ENCODE results near the gene SLC2A8. TPM values are rescaled to one million over a fixed set of nuclear protein-coding genes. Genes with fewer than 3 reads are reported as not detected.

The SLC2A8 gene
- total RNA-seq, 1 experiment from 2014 or later, result 16.8 TPM

DNA sequence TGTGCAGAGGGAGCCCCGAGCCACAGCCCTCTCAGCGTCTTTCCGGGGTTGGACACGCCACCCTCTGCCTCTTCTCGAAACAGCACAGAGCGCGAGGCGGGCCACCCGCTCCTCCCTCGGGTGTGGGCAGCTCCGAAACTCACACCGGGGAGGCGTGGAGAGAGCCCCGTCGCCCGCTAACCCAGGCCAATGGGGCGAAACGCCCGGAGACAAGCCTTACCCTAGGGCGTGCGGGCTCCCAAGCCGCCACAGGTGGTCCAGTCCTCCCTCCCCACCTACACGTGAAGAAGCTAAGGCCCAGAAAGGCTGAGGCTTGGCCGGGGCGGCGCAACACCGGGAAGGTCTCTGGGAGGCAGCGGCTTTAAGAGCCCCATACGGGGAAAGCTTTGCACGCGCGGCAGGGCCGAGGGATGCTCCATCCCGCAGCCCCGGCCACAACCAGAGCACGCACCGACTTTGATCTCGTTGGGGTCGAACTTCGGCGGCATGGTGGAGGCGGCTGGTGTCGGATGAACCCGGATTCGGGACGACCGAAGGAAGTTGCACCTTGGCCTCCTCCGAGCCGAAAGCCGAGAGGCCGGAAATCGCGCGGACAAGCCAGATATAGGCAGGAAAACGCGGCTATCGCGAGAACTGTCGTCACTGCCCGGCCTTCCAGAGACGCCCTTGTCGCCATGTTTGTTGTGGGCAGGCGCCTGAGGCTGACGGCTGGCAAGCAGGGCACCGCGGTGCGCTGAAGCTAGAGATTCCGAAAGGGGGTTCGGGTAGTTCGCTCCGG is 54.0 kb downstream of the SLC2A8 start, which contains the start of the genes LRSAM1 and RPL12:
LRSAM1 (plus strand) TSS at position 681 of the 778 bp plus-strand sequence. CDS start 3,018 bp downstream, outside the sequence.
RPL12 (minus strand) TSS at position 577 of the 778 bp plus-strand sequence; CDS start at position 488, 89 bp downstream.
- peak within 1 kb of the TSS; percentile 13 for H2AFZ ChIP-seq (ENCODE audit: low read depth, low read length, poor library complexity, severe bottlenecking)
- CTCF ChIA-PET, result no interaction called here
- TF ChIP-seq ELF1 (IDR thresholded peaks at IDR 0.05; ENCODE audit: borderline replicate concordance, low read depth), result no peak
- TF ChIP-seq POLR2AphosphoS5 (IDR thresholded peaks at IDR 0.05; ENCODE audit: low read depth, low read length), result peak; percentile 99
- TF ChIP-seq CEBPB (IDR thresholded peaks at IDR 0.05; ENCODE audit: low read depth), result no peak
- peak; percentile 99 for TF ChIP-seq POLR2A (IDR thresholded peaks at IDR 0.05; ENCODE audit: borderline replicate concordance, extremely low read depth, insufficient read depth, insufficient read length)
- no peak for TF ChIP-seq MAX (IDR thresholded peaks at IDR 0.05)
- TF ChIP-seq TCF7L2 (IDR thresholded peaks at IDR 0.05; ENCODE audit: borderline replicate concordance, extremely low read depth, insufficient read depth, insufficient read length), result peak; percentile 64
- no peak for TF ChIP-seq ZNF274 (IDR thresholded peaks at IDR 0.05; ENCODE audit: low read depth, low read length)
- TF ChIP-seq SIN3A (IDR thresholded peaks at IDR 0.05; ENCODE audit: low read depth), result no peak
- no peak for TF ChIP-seq RAD21 (IDR thresholded peaks at IDR 0.05; ENCODE audit: low read depth)
- TF ChIP-seq ATF3 (IDR thresholded peaks at IDR 0.05), result no peak
- TF ChIP-seq JUND (IDR thresholded peaks at IDR 0.05), result no peak
- TF ChIP-seq ZFX (IDR thresholded peaks at IDR 0.05), result peak; percentile 59; the same call in 1 of the 2 replicates
- TF ChIP-seq YY1 (IDR thresholded peaks at IDR 0.05; ENCODE audit: extremely low read depth, insufficient replicate concordance, low read depth, low read length), result peak; percentile 100
- TF ChIP-seq SP1 (IDR thresholded peaks at IDR 0.05; ENCODE audit: low read depth), result no peak
- TF ChIP-seq, protein P1, sequence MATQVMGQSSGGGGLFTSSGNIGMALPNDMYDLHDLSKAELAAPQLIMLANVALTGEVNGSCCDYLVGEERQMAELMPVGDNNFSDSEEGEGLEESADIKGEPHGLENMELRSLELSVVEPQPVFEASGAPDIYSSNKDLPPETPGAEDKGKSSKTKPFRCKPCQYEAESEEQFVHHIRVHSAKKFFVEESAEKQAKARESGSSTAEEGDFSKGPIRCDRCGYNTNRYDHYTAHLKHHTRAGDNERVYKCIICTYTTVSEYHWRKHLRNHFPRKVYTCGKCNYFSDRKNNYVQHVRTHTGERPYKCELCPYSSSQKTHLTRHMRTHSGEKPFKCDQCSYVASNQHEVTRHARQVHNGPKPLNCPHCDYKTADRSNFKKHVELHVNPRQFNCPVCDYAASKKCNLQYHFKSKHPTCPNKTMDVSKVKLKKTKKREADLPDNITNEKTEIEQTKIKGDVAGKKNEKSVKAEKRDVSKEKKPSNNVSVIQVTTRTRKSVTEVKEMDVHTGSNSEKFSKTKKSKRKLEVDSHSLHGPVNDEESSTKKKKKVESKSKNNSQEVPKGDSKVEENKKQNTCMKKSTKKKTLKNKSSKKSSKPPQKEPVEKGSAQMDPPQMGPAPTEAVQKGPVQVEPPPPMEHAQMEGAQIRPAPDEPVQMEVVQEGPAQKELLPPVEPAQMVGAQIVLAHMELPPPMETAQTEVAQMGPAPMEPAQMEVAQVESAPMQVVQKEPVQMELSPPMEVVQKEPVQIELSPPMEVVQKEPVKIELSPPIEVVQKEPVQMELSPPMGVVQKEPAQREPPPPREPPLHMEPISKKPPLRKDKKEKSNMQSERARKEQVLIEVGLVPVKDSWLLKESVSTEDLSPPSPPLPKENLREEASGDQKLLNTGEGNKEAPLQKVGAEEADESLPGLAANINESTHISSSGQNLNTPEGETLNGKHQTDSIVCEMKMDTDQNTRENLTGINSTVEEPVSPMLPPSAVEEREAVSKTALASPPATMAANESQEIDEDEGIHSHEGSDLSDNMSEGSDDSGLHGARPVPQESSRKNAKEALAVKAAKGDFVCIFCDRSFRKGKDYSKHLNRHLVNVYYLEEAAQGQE (IDR thresholded peaks at IDR 0.05; ENCODE audit: low read depth), result no peak
- TF ChIP-seq SRF (IDR thresholded peaks at IDR 0.05; ENCODE audit: low read depth), result no peak
- no peak for TF ChIP-seq EGR1 (IDR thresholded peaks at IDR 0.05; ENCODE audit: low read depth)
- no peak for TF ChIP-seq FOSL1 (IDR thresholded peaks at IDR 0.05; ENCODE audit: low read depth)
- TF ChIP-seq EZH2 (IDR thresholded peaks at IDR 0.05), result no peak
- TF ChIP-seq CTCF (IDR thresholded peaks at IDR 0.05 in 2 of 3, conservative IDR thresholded peaks at IDR 0.05 in 1 of 3; ENCODE audit: borderline replicate concordance in 1 of 3, insufficient read depth in 1 of 3, low read depth in 2 of 3, low read length in 2 of 3), result no peak
- no peak for TF ChIP-seq EZH2phosphoT487 (IDR thresholded peaks at IDR 0.05; ENCODE audit: borderline replicate concordance)
- TF ChIP-seq CBX3 (IDR thresholded peaks at IDR 0.05; ENCODE audit: low read depth), result no peak

More for the DNA sequence above, 54.0 kb downstream of the SLC2A8 start, which contains the start of the genes LRSAM1 and RPL12:
- peak within 1 kb of the TSS; percentile 97 for H3K27ac ChIP-seq (ENCODE audit: low read depth, low read length)
- RAD21 ChIA-PET (ENCODE audit: low non-redundant PET in 1 of 2, low total read pairs in 2 of 2, uncharacterized antibody in 2 of 2, unreplicated experiment in 2 of 2), result no interaction called here
- H3K4me3 ChIP-seq (replicated peaks in 1 of 2; ENCODE audit: low read depth in 1 of 2, low read length in 2 of 2), result peak within 1 kb of the TSS; percentile 87 to 98
- peak within 1 kb of the TSS; percentile 99 for H3K9ac ChIP-seq (ENCODE audit: low read length)
- H3K36me3 ChIP-seq (ENCODE audit: control insufficient read depth in 1 of 2, insufficient read depth in 2 of 2, low read length in 2 of 2), result peaks cover 28 to 51% of the 10 kb centered on the region in 2 experiments
- peaks cover 41% of the 10 kb centered on the region for H3K79me2 ChIP-seq (ENCODE audit: insufficient read depth, low read length)
- H3K9me3 ChIP-seq (ENCODE audit: control insufficient read depth in 1 of 2, insufficient read depth in 1 of 2, low read depth in 1 of 2, low read length in 2 of 2), result no peaks in the 10 kb centered on the region
- POLR2A ChIA-PET, result interaction anchor here (1.2 to 2.4 kb wide), 2 partner anchors 15 to 226 kb away, joined by 4 to 5 read pairs; no protein-coding TSS in a partner anchor
- H3K27me3 ChIP-seq (ENCODE audit: insufficient read depth, low read length), result no peaks in the 10 kb centered on the region
- BruUV-seq (replicated peaks), result no TSS peak
- peak; percentile 88 for DNase-seq (ENCODE audit: low read depth, low spot score)
- peaks cover 11 to 52% of the 10 kb centered on the region in 2 experiments for H3K4me1 ChIP-seq (ENCODE audit: control insufficient read depth in 1 of 2, insufficient read depth in 2 of 2, low read length in 2 of 2)
- no peaks in the 10 kb centered on the region for H3K9me2 ChIP-seq (ENCODE audit: insufficient read depth)
- H4K20me1 ChIP-seq (ENCODE audit: insufficient read depth), result peaks cover 33% of the 10 kb centered on the region
- ATAC-seq, result peak; percentile 60
- intact Hi-C loops (cut with micrococcal nuclease), result loop anchor here (5.0 kb wide), 1 partner anchor 136 kb away; no protein-coding TSS in a partner anchor
- H3K4me2 ChIP-seq (ENCODE audit: low read length), result peak within 1 kb of the TSS; percentile 90
